Osteocyte (in vitro differentiated cells): Measurements from ENCODE around the gene CD93. TPM values are rescaled to one million over a fixed set of nuclear protein-coding genes. Genes with fewer than 3 reads are reported as not detected.

Experiments
- DNase-seq: peaks from one replicate; pipeline ENCODE4 v3.0.0; 2021; ENCODE audit warnings: mixed read lengths; ENCODE audit not compliant: unreplicated experiment; ENCODE audit errors: extremely low spot score
- H3K27ac Mint-ChIP-seq: one replicate; pipeline ENCODE4 v1.8.0; 2021; ENCODE audit warnings: mild to moderate bottlenecking, mixed read lengths; ENCODE audit not compliant: unreplicated experiment
- H3K27me3 Mint-ChIP-seq: one replicate; pipeline ENCODE4 v1.8.0; 2021; ENCODE audit warnings: mixed read lengths; ENCODE audit not compliant: unreplicated experiment
- H3K36me3 Mint-ChIP-seq: one replicate; pipeline ENCODE4 v1.8.0; 2021; ENCODE audit warnings: mixed read lengths; ENCODE audit not compliant: unreplicated experiment
- H3K4me1 Mint-ChIP-seq: one replicate; pipeline ENCODE4 v1.8.0; 2021; ENCODE audit warnings: mixed read lengths; ENCODE audit not compliant: unreplicated experiment
- H3K4me3 Mint-ChIP-seq: one replicate; pipeline ENCODE4 v1.8.0; 2021; ENCODE audit warnings: mild to moderate bottlenecking, moderate library complexity, mixed read lengths; ENCODE audit not compliant: unreplicated experiment
- H3K9me3 Mint-ChIP-seq: one replicate; pipeline ENCODE4 v1.8.0; 2021; ENCODE audit warnings: mixed read lengths; ENCODE audit not compliant: unreplicated experiment
- total RNA-seq: library from RNA; stranded (reverse); gene quantifications from 2 replicates; pipeline ENCODE4 v1.2.1, GENCODE V29; 2021
- TF ChIP-seq, protein P1 (sequence below): fragments of 200-600 bp; sonication (generic); IDR thresholded peaks from 2 replicates; pipeline ENCODE4 v1.5.0; 2021; ENCODE audit warnings: antibody characterized with exemption, mild to moderate bottlenecking, moderate library complexity

CD93 gene
- total RNA-seq, 1 donor from 2014 or later = 0.21 TPM

- no peak overlapping the region for H3K4me3 Mint-ChIP-seq
- TF ChIP-seq, protein P1, sequence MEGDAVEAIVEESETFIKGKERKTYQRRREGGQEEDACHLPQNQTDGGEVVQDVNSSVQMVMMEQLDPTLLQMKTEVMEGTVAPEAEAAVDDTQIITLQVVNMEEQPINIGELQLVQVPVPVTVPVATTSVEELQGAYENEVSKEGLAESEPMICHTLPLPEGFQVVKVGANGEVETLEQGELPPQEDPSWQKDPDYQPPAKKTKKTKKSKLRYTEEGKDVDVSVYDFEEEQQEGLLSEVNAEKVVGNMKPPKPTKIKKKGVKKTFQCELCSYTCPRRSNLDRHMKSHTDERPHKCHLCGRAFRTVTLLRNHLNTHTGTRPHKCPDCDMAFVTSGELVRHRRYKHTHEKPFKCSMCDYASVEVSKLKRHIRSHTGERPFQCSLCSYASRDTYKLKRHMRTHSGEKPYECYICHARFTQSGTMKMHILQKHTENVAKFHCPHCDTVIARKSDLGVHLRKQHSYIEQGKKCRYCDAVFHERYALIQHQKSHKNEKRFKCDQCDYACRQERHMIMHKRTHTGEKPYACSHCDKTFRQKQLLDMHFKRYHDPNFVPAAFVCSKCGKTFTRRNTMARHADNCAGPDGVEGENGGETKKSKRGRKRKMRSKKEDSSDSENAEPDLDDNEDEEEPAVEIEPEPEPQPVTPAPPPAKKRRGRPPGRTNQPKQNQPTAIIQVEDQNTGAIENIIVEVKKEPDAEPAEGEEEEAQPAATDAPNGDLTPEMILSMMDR = no peak
- no peaks in the 10 kb centered on the region for H3K36me3 Mint-ChIP-seq
- H3K27ac Mint-ChIP-seq = peak overlapping the region; percentile 70
- H3K27me3 Mint-ChIP-seq = no peaks in the 10 kb centered on the region
- H3K4me1 Mint-ChIP-seq = peaks cover 28% of the 10 kb centered on the region
- DNase-seq = no peak
- no peaks in the 10 kb centered on the region for H3K9me3 Mint-ChIP-seq
These were observed 29.7 kb upstream of the CD93 start for GRCh38 chr20:23115822-23116221.

DNA sequence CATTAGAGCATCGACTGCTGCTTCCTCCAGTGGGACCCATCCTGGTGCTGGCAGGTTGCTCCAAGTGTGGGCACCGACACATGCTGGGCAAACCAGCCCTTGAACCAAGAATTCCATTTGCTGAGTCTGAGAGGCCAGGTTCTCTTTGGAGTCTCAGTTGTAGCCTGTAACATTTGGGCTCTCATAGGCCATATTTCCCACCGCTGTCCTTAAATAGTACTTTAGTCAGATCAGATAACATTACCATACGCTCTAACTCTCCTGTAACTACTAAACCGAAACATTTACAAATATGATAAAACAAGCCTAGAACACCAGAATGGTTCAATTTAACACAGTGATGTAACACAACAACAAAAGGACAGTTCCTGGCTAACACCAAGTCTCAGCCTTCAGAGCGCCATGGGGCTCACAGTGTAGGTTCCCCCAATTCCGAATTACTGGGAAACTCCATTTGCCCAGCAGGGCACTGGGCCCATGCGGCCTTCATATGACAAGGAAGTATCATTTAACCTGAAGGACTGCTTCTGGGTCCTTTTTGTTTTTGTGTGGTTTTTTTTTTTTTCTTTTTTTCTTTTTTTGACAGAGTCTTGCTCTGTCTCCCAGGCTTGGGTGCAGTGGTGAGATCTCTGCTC, 28.4 kb upstream of the CD93 start:
- no peaks in the 10 kb centered on the region for H3K9me3 Mint-ChIP-seq
- H3K4me1 Mint-ChIP-seq = peaks cover 28% of the 10 kb centered on the region
- H3K4me3 Mint-ChIP-seq = no peak overlapping the region
- TF ChIP-seq, protein P1 = no peak
- no peak for DNase-seq
- H3K36me3 Mint-ChIP-seq = no peaks in the 10 kb centered on the region
- no peaks in the 10 kb centered on the region for H3K27me3 Mint-ChIP-seq
- no peak overlapping the region for H3K27ac Mint-ChIP-seq

DNA sequence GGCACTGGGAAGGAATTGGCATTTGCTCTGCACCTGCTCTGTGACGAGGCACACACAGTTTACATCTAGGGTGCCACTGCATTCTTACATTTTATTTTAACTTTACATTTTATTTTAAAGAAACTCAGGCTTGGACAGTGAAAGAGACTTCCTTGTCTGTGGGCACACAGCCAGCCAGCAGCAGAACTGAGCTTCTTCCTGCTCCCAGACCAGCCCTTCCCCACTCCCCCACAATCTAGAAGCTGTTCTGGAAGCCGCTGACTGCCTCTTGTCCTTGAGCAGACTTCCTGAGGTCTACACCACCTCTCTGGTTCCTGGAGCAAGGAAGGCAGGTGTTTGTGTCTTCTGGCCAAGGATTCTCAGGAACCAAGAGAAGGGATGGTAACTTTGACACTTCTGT, 27.9 kb upstream of the CD93 start:
- DNase-seq = no peak
- Mint-ChIP-seq H3K27me3 (no peaks in the 10 kb centered on the region), H3K9me3 (no peaks in the 10 kb centered on the region), H3K36me3 (no peaks in the 10 kb centered on the region), H3K4me1 (peaks cover 31% of the 10 kb centered on the region), H3K27ac (no peak overlapping the region), H3K4me3 (no peak overlapping the region)
- TF ChIP-seq, protein P1 = no peak

DNA sequence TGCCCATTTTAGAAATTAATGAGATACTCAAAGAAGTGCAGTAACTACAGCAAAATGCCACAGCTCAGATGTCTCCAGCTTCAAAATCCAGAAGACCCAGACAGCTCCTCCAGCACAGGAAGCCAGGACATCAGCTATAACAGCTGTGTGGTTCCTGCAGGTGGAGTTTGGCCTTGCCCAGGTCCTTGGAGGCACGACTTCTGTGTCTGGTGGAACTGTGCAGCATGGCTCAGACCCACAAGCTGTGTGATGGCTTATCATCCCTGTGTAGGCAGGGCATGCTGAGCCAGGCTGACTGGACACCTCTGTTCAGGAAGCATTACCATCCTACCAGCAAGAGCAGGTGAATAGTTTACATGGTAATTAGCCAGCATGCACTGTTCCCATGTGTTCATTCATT, 26.5 kb upstream of the CD93 start:
- TF ChIP-seq, protein P1 = no peak
- no peaks in the 10 kb centered on the region for H3K9me3 Mint-ChIP-seq
- no peak overlapping the region for H3K27ac Mint-ChIP-seq
- H3K36me3 Mint-ChIP-seq = no peaks in the 10 kb centered on the region
- no peak for DNase-seq
- peaks cover 23% of the 10 kb centered on the region for H3K4me1 Mint-ChIP-seq
- H3K27me3 Mint-ChIP-seq = no peaks in the 10 kb centered on the region
- no peak overlapping the region for H3K4me3 Mint-ChIP-seq

DNA sequence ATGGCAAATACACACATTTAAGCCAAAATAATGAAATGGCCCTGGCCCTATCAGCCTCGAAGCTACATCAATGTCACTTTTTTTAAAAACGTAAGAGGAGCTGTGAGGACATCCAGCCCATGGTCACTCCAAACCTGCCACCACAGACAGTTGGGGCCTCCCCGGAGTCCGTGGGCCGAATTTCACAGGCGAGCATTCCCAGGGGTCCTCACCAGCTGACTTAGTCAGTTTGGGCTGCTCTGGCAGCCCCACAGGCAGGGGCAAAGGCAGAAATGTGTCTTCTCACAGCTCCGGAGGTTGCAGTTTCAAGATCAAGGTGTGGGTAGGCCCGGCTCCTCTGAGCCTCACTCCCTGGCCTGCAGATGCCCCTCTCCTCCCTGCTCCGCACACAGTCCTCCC, 25.8 kb upstream of the CD93 start:
- no peak overlapping the region for H3K4me3 Mint-ChIP-seq
- H3K9me3 Mint-ChIP-seq = no peaks in the 10 kb centered on the region
- no peak for DNase-seq
- peaks cover 18% of the 10 kb centered on the region for H3K4me1 Mint-ChIP-seq
- no peaks in the 10 kb centered on the region for H3K36me3 Mint-ChIP-seq
- no peaks in the 10 kb centered on the region for H3K27me3 Mint-ChIP-seq
- no peak overlapping the region for H3K27ac Mint-ChIP-seq
- TF ChIP-seq, protein P1 = no peak
